Spinal cord (tissue), 10 donors: ENCODE measurements around the gene CSF1. TPM values are rescaled to one million over a fixed set of nuclear protein-coding genes. Genes with fewer than 3 reads are reported as not detected.

Source experiments
- DNase-seq, 6 donors: peaks; one replicate each; pipeline versions ENCODE4 v3.0.0 to v3.0.0-alpha.2; 2013 to 2015; ENCODE audit warnings: low spot score in 6 of 6, low read depth in 4 of 6
- H3K27ac ChIP-seq: one replicate; pipeline ENCODE4 v1.5.1; 2013; ENCODE audit warnings: low read depth, low read length, control low read depth
- H3K27me3 ChIP-seq: one replicate; pipeline ENCODE4 v1.6.1; 2013; ENCODE audit warnings: low read length; ENCODE audit not compliant: control insufficient read depth, insufficient read depth
- H3K36me3 ChIP-seq: one replicate; pipeline ENCODE4 v1.6.1; 2013; ENCODE audit warnings: low read length; ENCODE audit not compliant: control insufficient read depth, insufficient read depth
- H3K4me1 ChIP-seq: one replicate; pipeline ENCODE4 v1.6.1; 2013; ENCODE audit warnings: low read length; ENCODE audit not compliant: control insufficient read depth, insufficient read depth
- H3K4me3 ChIP-seq: one replicate; pipeline ENCODE4 v1.5.1; 2013; ENCODE audit warnings: low read depth, low read length, control low read depth
- H3K9me3 ChIP-seq: one replicate; pipeline ENCODE4 v1.6.1; 2013; ENCODE audit warnings: low read length; ENCODE audit not compliant: control insufficient read depth, insufficient read depth
- WGBS: methylation state at CpG from one replicate; pipeline ENCODE4 v1.1.5; 2013; ENCODE audit warnings: missing lambda C conversion rate; ENCODE audit not compliant: insufficient coverage; 5-methylcytosine and 5-hydroxymethylcytosine counted together
- polyA plus RNA-seq, 2 donors: library from polyadenylated mRNA; unstranded; fragments of 120-200 nt; gene quantifications; one replicate each; pipeline ENCODE4 v1.2.1, GENCODE V29; 2013; ENCODE audit not compliant: insufficient read length in 2 of 2
- total RNA-seq, 2 donors: library from RNA; depleted of rRNA in 1 of 2; stranded (reverse); fragments of 120-200 nt in 1 of 2; fragments of >200 nt in 1 of 2; gene quantifications; one replicate each; pipeline versions ENCODE4 v1.2.3 to v1.2.4, GENCODE V29; 2013 to 2014
- donor health status: healthy.

CSF1 gene
- total and polyA plus RNA-seq, 4 donors: 13.1 to 22.9 (median 17.3) TPM

DNA sequence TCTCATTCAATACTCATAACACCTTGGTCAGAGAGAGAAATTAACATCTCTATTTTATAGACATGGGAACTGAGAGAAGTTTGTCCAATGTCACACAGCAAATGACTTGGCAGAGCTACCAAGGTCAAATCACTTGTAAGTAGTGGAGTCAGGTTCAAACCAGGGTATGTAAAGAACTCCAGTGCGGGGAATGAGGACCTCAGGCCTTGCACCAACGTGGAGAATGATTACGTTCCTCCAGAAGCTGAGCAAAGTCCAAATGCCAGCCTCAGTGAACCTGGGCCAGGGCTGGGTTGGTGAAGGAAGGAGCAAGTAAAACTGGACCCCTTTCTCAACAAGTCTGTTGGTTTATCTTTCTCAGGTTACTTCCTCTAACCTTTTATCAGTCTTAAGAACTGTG lies 1.8 kb upstream of the CSF1 start:
- no peak for DNase-seq
- WGBS: 94% methylated on average over 3 of the region's 3 CpGs
- Histone ChIP-seq H3K4me3 (no peak overlapping the region), H3K4me1 (peaks cover 34% of the 10 kb centered on the region), H3K27ac (no peak overlapping the region), H3K27me3 (peaks cover 11% of the 10 kb centered on the region), H3K36me3 (peaks cover 4% of the 10 kb centered on the region), H3K9me3 (no peaks in the 10 kb centered on the region)

DNA sequence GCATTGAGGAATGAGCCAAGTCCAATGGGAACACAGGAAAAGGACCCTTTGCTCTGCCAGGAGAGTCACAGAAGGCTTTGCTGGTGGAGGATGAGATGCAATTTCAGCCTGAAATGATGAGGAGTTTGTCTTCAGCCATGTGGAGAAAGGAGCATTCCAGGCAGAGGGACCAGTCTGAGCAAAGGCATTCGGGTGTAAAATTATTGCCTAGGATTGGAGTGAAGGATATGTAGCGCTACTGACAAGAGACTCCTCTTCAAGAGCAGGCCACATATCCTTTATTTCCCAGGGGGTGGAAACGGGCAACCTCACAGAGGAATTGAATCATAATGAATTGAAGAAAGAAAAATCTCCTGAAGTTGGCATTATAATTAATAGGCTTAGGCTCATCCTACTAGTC lies 1.1 kb upstream of the CSF1 start:
- no CpG with 5 or more reads among the region's 3 CpGs for WGBS
- peak in 1 of 6 donors; percentile 39 for DNase-seq
- Histone ChIP-seq H3K4me3 (no peak overlapping the region), H3K9me3 (no peaks in the 10 kb centered on the region), H3K4me1 (peaks cover 38% of the 10 kb centered on the region), H3K27ac (peak overlapping the region; percentile 76), H3K36me3 (peaks cover 5% of the 10 kb centered on the region), H3K27me3 (peaks cover 11% of the 10 kb centered on the region)

DNA sequence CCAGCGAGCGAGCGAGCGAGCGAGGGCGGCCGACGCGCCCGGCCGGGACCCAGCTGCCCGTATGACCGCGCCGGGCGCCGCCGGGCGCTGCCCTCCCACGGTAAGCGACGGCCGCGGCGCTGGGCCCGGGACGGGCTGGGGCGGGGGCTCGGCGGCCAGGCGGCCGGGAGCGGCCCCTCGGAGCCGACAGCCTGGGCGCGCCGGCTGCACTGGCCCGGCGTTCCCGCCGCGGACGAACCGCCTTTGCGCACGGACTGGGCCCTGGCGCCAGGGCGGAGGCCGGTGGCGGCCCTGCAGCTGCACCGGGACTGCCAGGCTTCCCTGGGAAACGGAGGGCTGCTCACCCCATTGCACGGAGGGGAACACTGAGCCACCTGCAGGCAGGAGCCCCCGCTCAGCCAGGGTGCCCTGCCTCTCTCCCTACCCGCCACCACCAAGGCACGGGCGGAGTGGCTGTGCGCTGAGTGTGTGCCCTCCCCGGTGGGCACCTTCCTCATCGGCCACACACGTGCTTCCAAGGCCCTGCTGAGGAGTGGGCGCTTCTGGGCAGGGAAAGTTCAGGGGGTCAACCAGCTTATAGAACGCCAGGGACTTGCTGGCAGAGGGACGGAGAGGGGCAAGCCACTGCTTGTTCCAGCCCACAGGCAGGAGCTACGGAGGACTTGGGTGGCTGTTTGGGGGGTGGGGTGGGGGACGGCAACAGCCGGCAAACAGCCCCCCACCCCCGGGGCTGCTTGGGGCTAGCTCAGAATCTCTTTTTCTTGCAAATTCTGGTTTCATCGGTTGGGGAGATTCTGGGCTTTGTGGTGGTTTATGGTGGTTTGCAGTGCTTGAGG lies 532 bp downstream of the CSF1 start:
- peak in 1 of 6 donors; percentile 30 for DNase-seq
- H3K36me3 ChIP-seq: peaks cover 9% of the 10 kb centered on the region
- peak overlapping the region; percentile 22 for H3K27ac ChIP-seq
- H3K4me3 ChIP-seq: peak overlapping the region; percentile 75
- WGBS: under 1% methylated on average over 69 of the region's 70 CpGs
- H3K9me3 ChIP-seq: no peaks in the 10 kb centered on the region
- peaks cover 11% of the 10 kb centered on the region for H3K27me3 ChIP-seq
- peaks cover 43% of the 10 kb centered on the region for H3K4me1 ChIP-seq

DNA sequence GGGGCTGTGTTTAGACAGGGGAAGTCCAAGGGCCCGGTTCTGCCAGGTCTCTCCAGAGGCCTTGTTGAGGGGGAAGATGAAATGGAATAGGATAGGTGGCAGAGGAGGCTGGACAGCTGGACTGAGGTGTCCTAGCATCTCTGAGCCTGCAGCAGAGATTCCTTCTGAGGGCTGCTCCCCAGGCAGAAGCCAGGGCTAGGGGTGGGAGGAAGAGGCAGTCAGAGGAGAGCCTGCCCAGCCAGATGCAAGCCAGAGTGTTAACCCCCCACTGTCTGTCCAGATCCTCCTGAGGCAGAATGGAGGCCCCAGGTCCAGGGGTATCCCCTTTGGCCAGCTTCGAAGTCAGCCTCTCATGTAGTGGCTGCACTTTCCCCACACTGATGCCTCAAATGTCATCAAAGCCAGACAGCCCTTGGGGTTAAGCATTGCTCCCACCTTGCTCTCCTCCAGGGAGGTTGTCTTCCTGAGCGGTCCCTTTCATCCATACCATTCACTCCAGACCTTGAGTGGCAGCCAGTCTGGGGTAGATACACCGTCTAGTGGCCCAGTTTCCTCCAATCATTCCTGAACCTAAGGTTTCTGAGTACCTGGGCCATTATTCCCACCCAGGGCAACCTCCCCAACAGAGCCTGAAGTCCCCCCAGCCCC lies 1.7 kb downstream of the CSF1 start:
- peaks cover 43% of the 10 kb centered on the region for H3K4me1 ChIP-seq
- peak overlapping the region; percentile 75 for H3K4me3 ChIP-seq
- no peak for DNase-seq
- H3K9me3 ChIP-seq: no peaks in the 10 kb centered on the region
- H3K36me3 ChIP-seq: peaks cover 14% of the 10 kb centered on the region
- peaks cover 11% of the 10 kb centered on the region for H3K27me3 ChIP-seq
- WGBS: 60% methylated on average over 4 of the region's 4 CpGs
- H3K27ac ChIP-seq: no peak overlapping the region

DNA sequence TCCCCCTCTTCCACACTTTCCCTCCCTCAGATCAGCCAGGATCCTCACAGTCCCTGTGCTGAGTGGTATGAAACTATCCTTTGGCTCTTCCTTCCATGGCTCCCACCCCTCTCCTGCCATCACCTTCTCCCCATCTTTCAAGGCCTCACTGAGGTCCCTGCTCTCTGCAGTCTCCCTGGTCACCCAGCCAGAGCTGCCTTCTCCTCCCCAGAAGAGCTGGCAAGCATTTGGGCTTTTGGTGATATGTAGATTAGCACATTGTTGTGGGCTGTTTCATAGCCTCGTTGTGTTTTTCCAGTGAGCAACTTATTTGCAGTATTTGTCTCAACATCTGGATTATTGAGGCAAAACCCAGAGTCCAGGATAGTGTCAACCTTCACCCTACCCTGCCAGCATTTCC lies 2.2 kb downstream of the CSF1 start:
- Histone ChIP-seq H3K9me3 (no peaks in the 10 kb centered on the region), H3K4me1 (peaks cover 43% of the 10 kb centered on the region), H3K27ac (no peak overlapping the region), H3K27me3 (peaks cover 11% of the 10 kb centered on the region), H3K36me3 (peaks cover 15% of the 10 kb centered on the region), H3K4me3 (peak overlapping the region; percentile 75)
- DNase-seq: no peak
- no CpG with 5 or more reads among the region's 1 CpG for WGBS

DNA sequence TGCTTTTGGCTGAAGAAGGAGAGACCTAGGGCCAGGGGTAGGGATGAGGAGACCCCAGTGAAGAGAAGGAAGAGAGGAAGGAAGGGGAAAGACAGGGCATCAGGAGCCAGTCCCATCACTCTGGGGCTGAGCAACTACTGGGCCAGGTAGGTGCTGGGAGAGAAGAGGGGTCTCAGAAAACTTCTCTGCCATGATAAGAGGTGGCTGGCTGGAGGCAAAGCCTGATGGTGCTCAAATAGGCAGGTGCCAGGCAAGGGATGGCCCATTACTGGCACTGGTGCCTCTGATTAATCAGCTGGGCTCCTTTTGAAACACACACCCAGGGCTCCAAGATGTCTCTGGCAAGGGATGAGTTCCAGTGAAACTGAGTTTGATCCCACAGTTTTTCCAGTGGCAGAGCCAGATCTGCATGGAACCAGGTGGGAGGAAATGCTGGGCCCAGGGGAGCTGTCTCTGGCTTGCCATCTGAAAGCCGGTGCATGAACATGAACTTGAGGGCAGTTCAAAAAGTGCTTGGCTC lies 2.8 kb downstream of the CSF1 start:
- H3K4me3 ChIP-seq: no peak overlapping the region
- peaks cover 20% of the 10 kb centered on the region for H3K36me3 ChIP-seq
- H3K4me1 ChIP-seq: peaks cover 43% of the 10 kb centered on the region
- DNase-seq: no peak
- 56% methylated on average over 1 of the region's 1 CpG for WGBS
- H3K9me3 ChIP-seq: no peaks in the 10 kb centered on the region
- no peak overlapping the region for H3K27ac ChIP-seq
- peaks cover 11% of the 10 kb centered on the region for H3K27me3 ChIP-seq

GRCh38 chr1:109914587-109915240 lies 4.1 kb downstream of the CSF1 start:
- 85% methylated on average over 5 of the region's 6 CpGs for WGBS
- H3K9me3 ChIP-seq: no peaks in the 10 kb centered on the region
- DNase-seq: no peak
- H3K4me1 ChIP-seq: peaks cover 43% of the 10 kb centered on the region
- H3K4me3 ChIP-seq: no peak overlapping the region
- peaks cover 32% of the 10 kb centered on the region for H3K36me3 ChIP-seq
- H3K27ac ChIP-seq: no peak overlapping the region
- H3K27me3 ChIP-seq: peaks cover 9% of the 10 kb centered on the region

DNA sequence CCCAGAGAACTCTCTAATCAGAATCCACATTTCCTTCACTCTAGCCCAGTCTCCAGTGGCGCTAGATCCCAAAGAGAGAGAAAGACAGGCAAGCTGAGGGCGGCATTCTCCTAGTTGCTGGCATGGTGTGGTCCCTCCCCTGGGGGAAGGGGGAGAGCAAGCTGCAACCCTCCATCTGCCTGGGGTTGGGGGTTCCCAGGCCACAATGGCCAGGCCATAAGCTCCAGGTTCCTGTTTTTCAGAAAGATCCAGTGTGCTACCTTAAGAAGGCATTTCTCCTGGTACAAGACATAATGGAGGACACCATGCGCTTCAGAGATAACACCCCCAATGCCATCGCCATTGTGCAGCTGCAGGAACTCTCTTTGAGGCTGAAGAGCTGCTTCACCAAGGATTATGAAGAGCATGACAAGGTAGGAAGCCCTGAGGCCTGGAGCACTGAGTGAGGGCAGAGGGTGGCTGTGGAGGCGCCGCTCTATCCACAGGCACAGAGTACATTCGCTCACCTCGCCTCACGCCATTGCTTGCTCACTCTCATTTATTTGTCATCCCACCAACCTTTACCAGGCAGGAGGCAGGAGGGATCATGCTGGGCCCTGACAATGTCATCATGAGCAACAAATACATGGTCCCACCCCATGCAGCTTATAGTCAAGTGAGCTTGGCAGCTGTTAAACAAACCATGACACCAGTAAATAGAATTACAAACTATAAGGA lies 6.6 kb downstream of the CSF1 start:
- Histone ChIP-seq H3K4me1 (peaks cover 24% of the 10 kb centered on the region), H3K9me3 (no peaks in the 10 kb centered on the region), H3K4me3 (no peak overlapping the region), H3K27ac (no peak overlapping the region), H3K27me3 (no peaks in the 10 kb centered on the region), H3K36me3 (peaks cover 49% of the 10 kb centered on the region)
- DNase-seq: no peak
- 86% methylated on average over 7 of the region's 9 CpGs for WGBS
